Astrocyte of the cerebellum (primary cell): ENCODE data around the gene KIF5C.

Experiments
- DNase-seq: peaks from one replicate; pipeline ENCODE4 v3.0.0-alpha.2; 2011; ENCODE audit warnings: low read depth
- H3K4me3 ChIP-seq: 2 replicates; pipeline ENCODE4 v1.5.1; 2011; ENCODE audit warnings: mild to moderate bottlenecking, low read depth, low read length, moderate library complexity
- CTCF ChIP-seq: IDR thresholded peaks from 2 replicates; pipeline ENCODE4 v1.5.1; 2012; ENCODE audit warnings: low read length, low read depth, moderate library complexity, mild to moderate bottlenecking; ENCODE audit errors: missing control alignments
- in situ Hi-C: cut with HindIII; loops from 2 replicates; pipeline ENCODE4 v1.10.0; 2017; ENCODE audit warnings: low sequenced_read_pairs

Gene KIF5C

DNA sequence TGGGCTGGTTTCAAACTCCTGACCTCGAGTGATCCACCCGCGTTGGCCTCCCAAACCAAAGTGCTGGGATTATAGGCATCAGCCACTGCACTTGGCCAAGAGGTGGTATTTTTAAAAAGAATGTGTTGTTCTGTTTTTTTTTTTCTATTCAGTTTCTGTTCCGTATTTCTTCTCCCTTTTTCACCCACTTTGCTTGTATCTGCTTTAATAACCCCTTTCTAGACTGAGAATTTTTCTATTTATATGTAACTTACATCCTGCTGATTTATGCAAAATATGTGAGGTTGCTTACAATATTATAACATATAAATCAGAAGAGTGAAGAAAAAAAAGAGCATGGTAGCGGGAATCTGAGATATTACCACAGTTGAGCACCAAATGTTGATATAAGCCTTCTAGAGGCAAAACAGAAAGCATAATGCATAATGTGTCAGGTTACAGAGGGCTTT, 146.3 kb downstream of the KIF5C start:
- DNase-seq: no peak
- TF ChIP-seq CTCF: no peak
- H3K4me3 ChIP-seq: no peak overlapping the region
- in situ Hi-C loops: loop anchor here (10.0 kb wide), 1 partner anchor 544 kb away; no protein-coding TSS in a partner anchor

GRCh38 chr2:149021761-149022160, 146.7 kb downstream of the KIF5C start:
- TF ChIP-seq CTCF: no peak
- in situ Hi-C loops: loop anchor here (10.0 kb wide), 1 partner anchor 543 kb away; no protein-coding TSS in a partner anchor
- no peak for DNase-seq
- no peak overlapping the region for H3K4me3 ChIP-seq

DNA sequence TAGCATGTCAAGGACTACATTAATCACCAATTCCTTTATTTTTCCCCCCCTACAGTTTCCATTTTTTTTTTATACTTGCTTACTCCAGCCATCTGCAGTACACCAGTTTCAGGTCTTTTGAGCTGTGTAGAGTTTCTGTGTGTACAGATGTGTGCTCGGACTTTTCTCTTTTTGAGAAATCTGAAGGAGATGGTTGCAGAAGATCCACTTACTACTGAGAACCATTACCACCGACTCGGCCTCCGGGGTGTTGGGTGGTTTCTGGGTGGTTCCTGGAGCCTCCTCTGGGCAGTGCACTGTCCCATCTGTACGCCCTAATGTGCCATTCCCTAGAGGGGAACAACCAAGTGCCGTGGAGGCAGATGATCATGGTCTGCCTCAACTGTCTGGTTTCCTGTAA, 148.1 kb downstream of the KIF5C start:
- in situ Hi-C loops: loop anchor here (10.0 kb wide), 1 partner anchor 542 kb away; no protein-coding TSS in a partner anchor
- H3K4me3 ChIP-seq: no peak overlapping the region
- TF ChIP-seq CTCF: no peak
- no peak for DNase-seq

- TF ChIP-seq CTCF: no peak
- no peak overlapping the region for H3K4me3 ChIP-seq
- in situ Hi-C loops: loop anchor here (10.0 kb wide), 1 partner anchor 537 kb away; no protein-coding TSS in a partner anchor
- DNase-seq: no peak
Measured at GRCh38 chr2:149027590-149028250, 152.7 kb downstream of the KIF5C start.

- in situ Hi-C loops: loop anchor here (10.0 kb wide), 1 partner anchor 536 kb away; no protein-coding TSS in a partner anchor
- no peak overlapping the region for H3K4me3 ChIP-seq
- DNase-seq: no peak
- no peak for TF ChIP-seq CTCF
Measured at GRCh38 chr2:149028377-149028776, 153.3 kb downstream of the KIF5C start.

GRCh38 chr2:149028891-149029290, 153.9 kb downstream of the KIF5C start:
- in situ Hi-C loops: loop anchor here (10.0 kb wide), 1 partner anchor 536 kb away; no protein-coding TSS in a partner anchor
- no peak overlapping the region for H3K4me3 ChIP-seq
- no peak for DNase-seq
- TF ChIP-seq CTCF: no peak
